ENCODE measurements around the gene CAMK1D. TPM values are rescaled to one million over a fixed set of nuclear protein-coding genes. Genes with fewer than 3 reads are reported as not detected.

The CAMK1D gene
- total RNA-seq, 1 experiment from 2014 or later = 6.3 TPM

GRCh38 chr10:12629767-12630165 lies 280.4 kb downstream of the CAMK1D start:
- Mint-ChIP-seq H3K36me3 (ENCODE audit: insufficient read depth in 1 of 3, low read depth in 3 of 3) (peaks cover 1 to 13% (median 13%) of the 10 kb centered on the region in 3 experiments; a peak in 4 of 7 replicates), H3K4me1 (peaks cover 19 to 26% of the 10 kb centered on the region in 2 experiments), H3K9me3 (peaks cover 0 to 7% of the 10 kb centered on the region in 2 experiments; a peak in 3 of 5 replicates), H3K27me3 (ENCODE audit: low read depth) (no peaks in the 10 kb centered on the region; the same call in 1 of the 2 replicates), H3K4me3 (no peak overlapping the region), H3K27ac (no peak overlapping the region)
- H2BK15ac ChIP-seq (ENCODE audit: low read depth, low read length) = no peak overlapping the region
- H3K23me2 ChIP-seq (ENCODE audit: insufficient read length, low read depth, low read length, poor library complexity, severe bottlenecking) = no peaks in the 10 kb centered on the region
- no peaks in the 10 kb centered on the region for H4K20me1 ChIP-seq (ENCODE audit: control insufficient read depth, insufficient read depth, insufficient read length)
- H4K91ac ChIP-seq (ENCODE audit: insufficient read length, low read depth, low read length) = no peak overlapping the region
- no peak overlapping the region for H2BK20ac ChIP-seq (ENCODE audit: low read depth, low read length, poor library complexity, severe bottlenecking)
- no peak for TF ChIP-seq CTCF (conservative IDR thresholded peaks at IDR 0.05)
- no peak overlapping the region for H4K5ac ChIP-seq (ENCODE audit: insufficient read length, low read depth, low read length)
- H3K14ac ChIP-seq (ENCODE audit: insufficient read depth, low read length) = no peak overlapping the region
- no peak overlapping the region for H2BK120ac ChIP-seq (ENCODE audit: low read depth, low read length, poor library complexity, severe bottlenecking)
- no peaks in the 10 kb centered on the region for H3K79me1 ChIP-seq (ENCODE audit: insufficient read depth, low read depth, low read length, poor library complexity, severe bottlenecking)
- no peak overlapping the region for H2BK5ac ChIP-seq (ENCODE audit: insufficient read length, low read length)
- H3K9me3 ChIP-seq (ENCODE audit: control insufficient read depth, low read depth, low read length) = peaks cover 7% of the 10 kb centered on the region
- H4K8ac ChIP-seq (replicated peaks; ENCODE audit: insufficient read length, low read depth, low read length) = no peak overlapping the region
- no CpG with 5 or more reads among the region's 5 CpGs for WGBS (ENCODE audit: extremely low coverage, insufficient read length, low lambda C conversion rate)
- H3K18ac ChIP-seq (ENCODE audit: insufficient read length, low read depth, low read length) = no peak overlapping the region
- H3K27ac ChIP-seq (ENCODE audit: insufficient read length, low read depth, low read length) = no peak overlapping the region
- H3K4ac ChIP-seq (ENCODE audit: low read depth, low read length) = no peak overlapping the region
- no peak overlapping the region for H2BK12ac ChIP-seq (ENCODE audit: insufficient read length, low read depth, low read length)
- H2AFZ ChIP-seq (ENCODE audit: low read length) = no peak overlapping the region
- no peak overlapping the region for H3T11ph ChIP-seq (ENCODE audit: low read length)
- H3K23ac ChIP-seq (ENCODE audit: insufficient read length, low read depth, low read length) = no peak overlapping the region
- H3K27me3 ChIP-seq (ENCODE audit: insufficient read depth, low read length) = no peaks in the 10 kb centered on the region
- H3K4me1 ChIP-seq (ENCODE audit: insufficient read depth, low read length) = no peaks in the 10 kb centered on the region
- no peaks in the 10 kb centered on the region for H3K79me2 ChIP-seq (ENCODE audit: insufficient read depth, low read length)
- DNase-seq = no peak
- H3K56ac ChIP-seq (ENCODE audit: insufficient read length, low read depth, low read length) = no peak overlapping the region
- no peak overlapping the region for H2AK5ac ChIP-seq (ENCODE audit: insufficient read length, low read length)
- H3K9ac ChIP-seq (ENCODE audit: extremely low read depth, insufficient read length, low read length) = no peak overlapping the region
- H3K4me2 ChIP-seq (ENCODE audit: insufficient read depth, insufficient read length, low read length) = no peak overlapping the region

Data from H9 (cell line).